Activated naive CD4-positive, alpha-beta T cell treated with Interleukin-2 at 50 U/mL for 16 hours (primary cell): Measurements from ENCODE around the gene RAB1A.
"Not testable (repeated sequence)": the region's sequence is repeated elsewhere in the genome, so short reads cannot be mapped to it uniquely, and the experiment has no call there.

Source experiments
- DNase-seq: peaks from one replicate; pipeline ENCODE4 v3.0.0-alpha.2; 2020

RAB1A gene

GRCh38 chr2:65134158-65134557 lies 4.3 kb upstream of the RAB1A start:
- no peak for DNase-seq

GRCh38 chr2:65133626-65134025 lies 3.7 kb upstream of the RAB1A start:
- DNase-seq = no peak

DNA sequence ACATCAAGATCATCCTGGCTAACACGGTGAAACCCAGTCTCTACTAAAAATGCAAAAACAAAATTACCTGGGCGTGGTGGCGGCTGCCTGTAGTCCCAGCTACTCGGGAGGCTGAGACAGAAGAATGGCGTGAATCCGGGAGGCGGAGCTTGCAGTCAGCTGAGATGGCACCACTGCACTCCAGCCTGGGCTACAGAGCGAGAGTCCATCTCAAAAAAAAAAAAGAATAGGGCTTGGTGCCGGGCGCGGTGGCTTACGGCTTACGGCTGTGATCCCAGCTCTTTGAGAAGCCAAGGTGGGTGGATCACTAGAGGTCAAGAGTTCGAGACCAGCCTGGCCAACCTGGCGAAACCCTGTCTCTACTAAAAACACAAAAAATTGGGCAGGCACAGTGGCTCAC lies 3.0 kb upstream of the RAB1A start:
- not testable (repeated sequence) for DNase-seq

GRCh38 chr2:65130664-65131175 lies 814 bp upstream of the RAB1A start:
- DNase-seq = no peak

- peak; percentile 44 for DNase-seq
Observed at GRCh38 chr2:65129286-65129825, 550 bp downstream of the RAB1A start.

DNA sequence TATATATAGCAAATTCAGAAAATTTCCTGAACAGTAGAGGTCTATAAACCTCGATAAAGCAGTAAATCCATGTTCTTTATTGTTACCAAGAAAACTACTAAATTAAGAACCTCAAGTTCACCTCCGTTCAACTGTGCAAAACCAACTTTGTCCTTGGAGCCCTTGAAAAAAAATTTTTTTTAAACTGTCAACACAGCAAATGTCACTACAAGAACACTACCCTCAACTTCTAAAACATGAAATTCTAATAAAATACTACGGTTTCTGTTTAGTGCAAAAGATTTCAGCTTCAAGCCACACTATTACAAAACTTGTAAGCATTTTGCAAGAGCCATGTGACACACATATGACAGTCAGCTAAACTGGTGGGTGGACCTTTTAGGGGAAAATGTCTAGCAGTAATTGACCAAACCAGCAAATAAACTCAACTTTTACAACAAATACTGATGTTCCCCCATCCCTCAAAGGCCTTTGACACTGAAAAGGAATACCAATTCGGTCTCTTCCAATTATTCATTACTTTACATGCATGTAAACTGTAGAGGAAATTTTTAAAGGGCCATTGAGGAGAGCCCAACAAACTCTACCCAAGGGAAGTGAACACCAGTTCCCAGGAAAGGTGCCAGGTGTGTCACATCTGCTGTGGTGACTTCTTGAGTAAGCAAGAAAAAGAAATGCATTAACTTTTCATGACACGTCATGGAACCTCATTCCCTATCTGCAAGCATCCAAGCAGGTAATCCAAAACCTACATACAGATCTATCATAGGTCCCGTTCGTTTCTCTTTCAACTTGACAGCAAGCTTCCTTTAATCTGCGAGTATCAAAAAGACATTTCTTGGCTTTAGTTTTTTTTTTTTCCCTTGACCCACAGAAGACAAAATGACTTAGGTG lies 1.4 kb downstream of the RAB1A start:
- DNase-seq = no peak

GRCh38 chr2:65125457-65125856 lies 4.4 kb downstream of the RAB1A start:
- DNase-seq = peak; percentile 10

- no peak for DNase-seq
Observed at GRCh38 chr2:65122313-65122712, 7.6 kb downstream of the RAB1A start.

DNA sequence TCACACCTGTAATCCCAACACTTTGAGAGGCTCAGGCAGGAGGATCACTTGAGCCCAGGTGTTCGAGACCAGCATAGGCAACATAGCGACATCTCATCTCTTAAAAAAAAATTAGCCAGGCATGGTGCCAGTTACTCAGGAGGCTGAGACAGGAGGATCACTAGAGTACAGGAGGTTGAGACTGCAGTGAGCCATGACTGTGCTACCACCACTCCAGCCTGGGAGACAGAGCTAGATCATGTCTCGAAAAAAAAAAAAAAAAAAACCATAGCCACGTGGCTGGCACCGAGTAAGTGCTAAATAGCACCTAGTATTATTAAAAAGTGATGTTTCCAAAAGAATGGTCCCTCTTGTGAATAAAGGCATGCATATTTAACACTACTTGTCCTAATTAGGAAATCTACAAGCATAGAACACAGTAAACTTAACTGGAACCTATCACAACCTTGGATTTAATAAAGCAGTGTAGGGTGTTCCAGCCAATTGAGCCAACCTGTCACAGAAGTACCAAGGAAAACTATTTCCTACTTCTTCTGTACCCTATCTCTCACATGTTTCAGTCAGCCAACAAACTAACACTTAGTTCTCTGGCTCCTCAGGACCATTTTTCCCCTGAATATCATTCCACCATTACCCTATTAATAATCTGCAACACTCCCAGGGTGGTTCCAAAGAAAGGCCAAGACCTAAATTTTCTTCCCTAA lies 8.8 kb downstream of the RAB1A start:
- DNase-seq = no peak

GRCh38 chr2:65116645-65117044 lies 13.3 kb downstream of the RAB1A start:
- DNase-seq = no peak

DNA sequence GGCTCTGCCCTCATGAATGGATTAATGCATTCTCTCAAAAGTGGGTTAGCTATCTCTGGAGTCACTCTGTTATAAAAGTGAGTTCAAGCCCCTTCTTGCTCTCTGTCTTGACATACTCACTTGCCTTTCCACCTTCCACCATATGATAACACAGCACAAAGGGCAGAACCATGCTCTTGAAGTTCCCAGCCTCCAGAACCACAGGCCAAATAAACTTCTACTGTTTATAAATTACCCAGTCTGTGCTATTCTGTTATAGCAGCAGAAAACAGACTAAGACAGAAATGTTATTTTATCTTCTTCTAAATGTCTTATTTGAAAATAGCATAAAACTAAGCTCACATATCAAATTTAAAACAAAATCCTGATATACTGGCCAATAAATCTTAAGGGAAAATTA lies 15.0 kb downstream of the RAB1A start:
- DNase-seq = no peak

GRCh38 chr2:65113816-65114215 lies 16.1 kb downstream of the RAB1A start:
- no peak for DNase-seq

DNA sequence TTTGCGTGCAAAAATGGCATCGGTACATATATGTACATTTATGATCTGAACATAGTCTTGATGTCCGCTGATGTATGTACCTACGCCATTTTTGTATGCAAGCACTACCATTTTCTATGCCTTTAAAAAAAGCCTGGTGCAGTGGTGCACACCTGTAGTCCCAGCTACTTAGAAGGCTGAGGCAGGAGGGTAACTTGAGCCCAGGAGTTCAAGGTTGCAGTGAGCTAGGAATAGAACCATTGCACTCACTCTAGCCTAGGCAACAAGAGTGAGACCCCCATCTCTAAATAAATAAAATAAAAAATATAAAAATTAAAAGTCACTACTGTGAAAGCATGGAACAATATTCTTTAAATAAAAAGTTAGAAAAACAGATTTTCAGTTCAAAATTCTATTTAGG lies 16.7 kb downstream of the RAB1A start:
- no peak for DNase-seq

GRCh38 chr2:65112633-65113032 lies 17.3 kb downstream of the RAB1A start:
- no peak for DNase-seq

DNA sequence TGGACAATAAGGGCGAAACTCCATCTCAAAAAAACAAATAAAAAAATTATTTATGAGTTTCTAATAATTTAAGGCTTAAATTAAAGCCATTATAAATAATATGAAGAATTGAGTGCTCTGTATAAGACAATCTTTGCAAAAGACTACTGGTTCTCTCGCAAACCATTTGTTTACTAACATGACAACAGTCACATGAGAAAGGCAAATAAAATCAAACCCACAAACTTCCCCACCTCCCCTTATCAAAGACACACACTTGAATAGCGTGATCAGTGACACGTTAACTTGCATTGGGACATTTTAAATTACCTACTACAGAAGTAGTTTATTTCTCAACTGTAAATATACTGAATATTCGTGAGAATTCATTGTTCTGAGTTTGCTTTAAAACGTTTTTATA lies 21.1 kb downstream of the RAB1A start:
- DNase-seq = no peak

- no peak for DNase-seq
Observed at GRCh38 chr2:65107530-65107929, 22.4 kb downstream of the RAB1A start.

DNA sequence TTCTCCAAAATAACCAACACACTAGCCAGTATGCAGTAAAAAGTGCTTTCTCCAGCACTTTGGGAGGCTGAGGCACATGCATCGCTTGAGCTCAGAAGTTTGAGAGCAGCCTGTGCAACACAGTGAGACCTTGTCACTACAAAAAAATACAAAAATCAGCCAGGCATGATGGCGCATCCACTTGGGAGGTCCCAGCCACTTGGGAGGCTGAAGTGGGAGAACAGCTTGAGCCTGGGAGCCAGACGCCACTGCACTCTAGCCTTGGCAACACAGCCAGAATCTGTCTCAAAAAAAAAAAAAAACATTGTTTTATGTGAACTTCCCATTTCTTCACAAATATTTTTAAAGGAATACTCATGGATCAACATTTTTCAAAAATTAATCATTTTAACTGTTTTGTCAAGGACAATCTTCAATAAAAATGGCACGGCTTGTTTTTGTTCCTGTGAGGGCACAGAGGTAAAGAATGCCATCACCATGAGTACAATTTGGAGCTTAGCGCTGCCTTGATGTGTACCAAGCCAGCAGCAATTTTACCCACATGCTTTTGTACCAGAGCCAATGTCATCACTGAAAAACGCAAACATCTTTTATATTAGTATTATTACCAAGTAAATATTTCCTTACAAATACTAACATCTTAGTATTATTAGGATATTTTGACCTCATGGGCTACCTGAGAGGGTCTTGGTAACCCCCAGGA lies 26.7 kb downstream of the RAB1A start:
- DNase-seq = no peak

DNA sequence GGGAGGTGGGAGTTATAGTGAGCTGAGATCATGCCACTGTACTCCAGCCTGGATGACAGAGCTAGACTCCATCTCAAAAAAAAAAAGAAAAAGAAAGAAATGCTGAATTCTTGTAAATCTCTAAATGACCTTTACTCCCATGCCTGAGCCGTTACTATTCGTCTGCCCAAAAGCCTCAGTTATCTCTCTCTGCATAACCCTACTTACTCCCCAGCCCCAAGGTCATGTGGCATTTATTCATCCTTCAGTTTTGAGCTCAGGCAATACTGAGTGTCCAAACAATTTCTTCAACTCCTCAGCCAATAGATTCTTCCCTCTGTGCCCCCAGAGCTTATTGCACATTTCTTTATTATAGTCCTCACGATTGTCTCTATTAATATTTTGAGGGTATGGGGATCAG lies 28.8 kb downstream of the RAB1A start:
- no peak for DNase-seq

GRCh38 chr2:65098741-65099140 lies 31.2 kb downstream of the RAB1A start:
- DNase-seq = no peak

GRCh38 chr2:65097844-65098243 lies 32.1 kb downstream of the RAB1A start:
- no peak for DNase-seq

GRCh38 chr2:65096948-65097347 lies 33.0 kb downstream of the RAB1A start:
- no peak for DNase-seq

GRCh38 chr2:65093211-65093610 lies 36.7 kb downstream of the RAB1A start:
- DNase-seq = no peak

- no peak for DNase-seq
Observed at GRCh38 chr2:65092791-65093190, 37.1 kb downstream of the RAB1A start.
